BLaER1 (cell line): ENCODE data around the gene MYL9.
A peak's percentile ranks its signal among the peaks of the same experiment; 100 is the strongest.

Experiments used
- H3K27ac ChIP-seq: shearing (Covaris generic); formaldehyde crosslinking; 2 replicates; pipeline ENCODE4 v1.8.1; 2022
- H3K27me3 ChIP-seq: shearing (Covaris generic); formaldehyde crosslinking; 2 replicates; pipeline ENCODE4 v1.8.1; 2022
- H3K36me3 ChIP-seq: shearing (Covaris generic); formaldehyde crosslinking; 2 replicates; pipeline ENCODE4 v1.8.1; 2022
- H3K4me1 ChIP-seq: shearing (Covaris generic); formaldehyde crosslinking; 2 replicates; pipeline ENCODE4 v1.8.1; 2022
- H3K4me2 ChIP-seq: shearing (Covaris generic); formaldehyde crosslinking; 2 replicates; pipeline ENCODE4 v1.8.1; 2022
- H3K4me3 ChIP-seq: shearing (Covaris generic); formaldehyde crosslinking; 2 replicates; pipeline ENCODE4 v1.8.1; 2022
- H3K9ac ChIP-seq: shearing (Covaris generic); formaldehyde crosslinking; 2 replicates; pipeline ENCODE4 v1.8.1; 2022
- H3K9me3 ChIP-seq: shearing (Covaris generic); formaldehyde crosslinking; 2 replicates; pipeline ENCODE4 v1.8.1; 2022
- H4K20me1 ChIP-seq: shearing (Covaris generic); formaldehyde crosslinking; 2 replicates; pipeline ENCODE4 v1.8.1; 2022
- Cebpa-rat ChIP-seq: shearing (Covaris generic); IDR thresholded peaks from 2 replicates; pipeline ENCODE4 v1.8.1; 2022

The MYL9 gene

DNA sequence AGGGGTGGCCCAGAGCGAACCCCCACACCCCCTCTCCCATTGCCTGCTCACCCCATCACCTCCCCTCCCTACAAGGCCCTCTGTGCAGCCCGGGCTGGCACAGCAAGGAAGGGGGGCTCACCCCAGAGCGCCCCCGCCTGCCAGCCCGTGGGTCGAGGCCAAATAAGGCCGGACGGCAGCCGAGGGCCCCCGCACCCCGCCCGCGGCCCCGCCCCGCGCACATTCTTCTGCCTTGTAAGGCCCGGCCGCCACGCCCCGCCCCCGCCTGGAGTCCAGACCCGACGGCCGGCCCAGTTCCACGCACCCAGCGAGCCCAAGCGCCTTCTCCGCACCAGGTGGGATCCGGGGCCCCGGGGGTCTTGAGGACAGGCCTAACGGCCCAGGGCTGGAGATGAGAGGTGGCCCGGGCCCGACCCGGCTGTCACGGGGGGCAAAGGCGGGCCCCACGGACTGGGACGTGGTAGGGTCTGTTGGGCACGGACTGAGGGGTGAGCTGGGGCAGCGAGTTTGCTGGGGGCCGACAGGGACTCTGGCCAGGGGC, at the start of gene MYL9:
MYL9 (plus strand) TSS at position 293 of the 541 bp plus-strand sequence. CDS start 3,366 bp downstream, outside the sequence.
- Histone ChIP-seq H3K9ac (no peak within 1 kb of the TSS), H3K27ac (no peak within 1 kb of the TSS), H3K27me3 (peaks cover 8% of the 10 kb centered on the region; the same call in 1 of the 2 replicates), H3K4me2 (0 out of 2 replicates have a peak within 1 kb of the TSS, but pooled peaks have one; percentile 3), H3K36me3 (no peaks in the 10 kb centered on the region), H4K20me1 (no peaks in the 10 kb centered on the region), H3K4me3 (no peak within 1 kb of the TSS), H3K4me1 (peaks cover 16% of the 10 kb centered on the region), H3K9me3 (no peaks in the 10 kb centered on the region)
- no peak for TF ChIP-seq Cebpa-rat

- TF ChIP-seq Cebpa-rat: no peak
- peak overlapping the region; percentile 12 for H3K9ac ChIP-seq
- H3K27ac ChIP-seq: peak overlapping the region; percentile 48
- no peaks in the 10 kb centered on the region for H3K9me3 ChIP-seq
- H3K4me3 ChIP-seq: no peak overlapping the region
- H3K27me3 ChIP-seq: no peaks in the 10 kb centered on the region
- peaks cover 49% of the 10 kb centered on the region for H3K4me1 ChIP-seq
- peak overlapping the region; percentile 67 for H3K4me2 ChIP-seq
- peaks cover 63% of the 10 kb centered on the region for H3K36me3 ChIP-seq
- peaks cover 100% of the 10 kb centered on the region for H4K20me1 ChIP-seq
Observed at GRCh38 chr20:36491901-36492617, 49.3 kb upstream of the MYL9 start.

- Histone ChIP-seq H3K9me3 (no peaks in the 10 kb centered on the region), H3K4me2 (no peak overlapping the region), H3K27me3 (no peaks in the 10 kb centered on the region), H3K36me3 (peaks cover 67% of the 10 kb centered on the region), H4K20me1 (peaks cover 100% of the 10 kb centered on the region), H3K9ac (peak overlapping the region; percentile 1; the same call in 1 of the 2 replicates), H3K4me1 (peaks cover 52% of the 10 kb centered on the region), H3K4me3 (no peak overlapping the region), H3K27ac (no peak overlapping the region)
- TF ChIP-seq Cebpa-rat: no peak
Observed at GRCh38 chr20:36493051-36493800, 48.1 kb upstream of the MYL9 start.

DNA sequence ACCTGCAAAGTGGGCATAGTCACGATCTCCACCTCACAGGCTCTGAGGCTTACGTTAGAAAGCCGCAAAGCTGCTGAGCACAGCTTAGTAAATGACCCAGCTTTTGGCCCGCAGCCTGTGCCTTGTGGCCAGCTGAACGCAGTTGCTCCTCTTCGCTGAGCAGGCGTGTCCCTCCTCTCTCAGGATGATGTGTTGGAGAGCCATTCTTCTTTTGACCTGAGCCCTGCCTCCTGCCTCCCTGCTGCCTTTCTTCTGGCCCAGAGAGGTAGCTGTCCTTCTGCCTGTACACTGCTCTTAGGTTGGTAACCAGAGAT, 47.6 kb upstream of the MYL9 start:
- Histone ChIP-seq H3K27me3 (no peaks in the 10 kb centered on the region), H4K20me1 (peaks cover 100% of the 10 kb centered on the region), H3K9me3 (no peaks in the 10 kb centered on the region), H3K4me1 (peaks cover 52% of the 10 kb centered on the region), H3K4me2 (no peak overlapping the region), H3K4me3 (no peak overlapping the region), H3K36me3 (peaks cover 67% of the 10 kb centered on the region), H3K9ac (peak overlapping the region; percentile 1; the same call in 1 of the 2 replicates), H3K27ac (no peak overlapping the region)
- no peak for TF ChIP-seq Cebpa-rat

DNA sequence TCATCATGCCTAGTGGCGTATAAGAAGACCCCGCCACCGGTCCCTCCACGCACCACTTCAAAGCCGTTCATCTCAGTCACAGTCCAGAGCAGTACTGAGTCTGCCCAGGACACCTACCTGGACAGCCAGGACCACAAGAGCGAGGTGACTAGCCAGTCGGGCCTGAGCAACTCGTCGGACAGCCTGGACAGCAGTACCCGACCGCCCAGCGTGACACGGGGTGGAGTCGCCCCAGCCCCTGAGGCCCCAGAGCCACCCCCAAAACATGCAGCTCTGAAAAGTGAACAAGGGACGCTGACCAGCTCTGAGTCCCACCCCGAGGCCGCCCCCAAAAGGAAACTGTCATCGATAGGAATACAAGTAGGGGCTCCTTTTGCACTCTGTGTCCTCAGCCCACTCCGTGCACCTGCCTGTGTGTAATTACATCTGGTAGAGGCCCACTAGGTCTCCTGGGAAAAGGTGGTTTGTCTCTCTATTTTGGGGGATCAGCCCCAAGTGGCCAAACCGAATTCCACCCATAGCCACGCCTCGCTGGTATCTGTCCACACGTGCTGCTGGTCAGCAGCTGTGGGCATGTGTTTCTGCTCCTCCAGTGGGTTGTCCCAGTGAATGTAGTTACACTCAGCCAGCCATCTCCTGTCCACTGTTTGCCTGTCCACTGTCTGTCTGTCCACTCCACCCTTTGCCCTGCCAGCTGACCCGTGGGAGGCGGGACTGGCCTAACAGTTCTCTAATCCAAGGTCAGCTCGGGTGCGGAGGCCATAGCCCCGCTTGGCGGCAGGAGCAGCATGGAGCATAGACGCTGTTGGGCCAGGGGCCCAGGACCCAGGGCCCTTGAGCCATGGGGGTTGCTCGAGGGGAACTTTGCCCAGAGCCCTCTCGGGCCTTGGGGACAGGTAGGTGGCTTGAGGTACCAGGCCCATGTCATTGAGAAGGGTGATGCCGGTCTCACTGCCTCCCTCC, 44.3 kb upstream of the MYL9 start:
- no peak overlapping the region for H3K4me3 ChIP-seq
- H3K4me1 ChIP-seq: peaks cover 22% of the 10 kb centered on the region
- H3K27me3 ChIP-seq: no peaks in the 10 kb centered on the region
- H4K20me1 ChIP-seq: peaks cover 79% of the 10 kb centered on the region
- H3K4me2 ChIP-seq: 0 out of 2 replicates have a peak overlapping the region, but pooled peaks have one; percentile 14
- H3K9me3 ChIP-seq: no peaks in the 10 kb centered on the region
- TF ChIP-seq Cebpa-rat: no peak
- H3K27ac ChIP-seq: peak overlapping the region; percentile 51
- H3K9ac ChIP-seq: no peak overlapping the region
- peaks cover 82% of the 10 kb centered on the region for H3K36me3 ChIP-seq

DNA sequence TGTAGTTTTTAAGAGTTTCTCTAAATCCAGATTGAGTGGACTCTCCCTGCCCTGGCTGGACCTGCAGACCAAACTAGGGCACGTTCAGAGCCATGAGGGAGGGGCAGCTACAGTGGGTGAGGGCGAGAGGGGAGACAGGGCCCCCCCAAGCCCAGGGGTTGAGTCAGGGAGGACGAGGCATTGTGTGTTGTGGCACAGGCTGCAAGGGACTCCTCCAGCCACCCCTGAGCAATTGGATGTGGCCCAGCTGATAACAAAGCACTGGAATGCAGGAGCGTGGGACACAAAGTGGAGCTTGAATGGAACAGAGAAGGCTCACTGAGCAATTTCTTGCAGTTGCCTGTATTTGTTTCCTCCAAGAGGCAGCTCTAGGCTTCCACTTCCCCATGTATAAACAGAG, 43.5 kb upstream of the MYL9 start:
- TF ChIP-seq Cebpa-rat: no peak
- Histone ChIP-seq H3K4me1 (peaks cover 14% of the 10 kb centered on the region), H3K27ac (peak overlapping the region; percentile 51), H3K9me3 (no peaks in the 10 kb centered on the region), H3K9ac (no peak overlapping the region), H3K36me3 (peaks cover 86% of the 10 kb centered on the region), H4K20me1 (peaks cover 71% of the 10 kb centered on the region), H3K4me2 (no peak overlapping the region), H3K4me3 (no peak overlapping the region), H3K27me3 (no peaks in the 10 kb centered on the region)

- H3K4me1 ChIP-seq: peaks cover 14% of the 10 kb centered on the region
- no peak overlapping the region for H3K4me2 ChIP-seq
- H3K4me3 ChIP-seq: no peak overlapping the region
- no peak overlapping the region for H3K27ac ChIP-seq
- peaks cover 63% of the 10 kb centered on the region for H4K20me1 ChIP-seq
- H3K36me3 ChIP-seq: peaks cover 91% of the 10 kb centered on the region
- no peaks in the 10 kb centered on the region for H3K27me3 ChIP-seq
- no peaks in the 10 kb centered on the region for H3K9me3 ChIP-seq
- no peak for TF ChIP-seq Cebpa-rat
- no peak overlapping the region for H3K9ac ChIP-seq
Observed at GRCh38 chr20:36498386-36499179, 42.7 kb upstream of the MYL9 start.

DNA sequence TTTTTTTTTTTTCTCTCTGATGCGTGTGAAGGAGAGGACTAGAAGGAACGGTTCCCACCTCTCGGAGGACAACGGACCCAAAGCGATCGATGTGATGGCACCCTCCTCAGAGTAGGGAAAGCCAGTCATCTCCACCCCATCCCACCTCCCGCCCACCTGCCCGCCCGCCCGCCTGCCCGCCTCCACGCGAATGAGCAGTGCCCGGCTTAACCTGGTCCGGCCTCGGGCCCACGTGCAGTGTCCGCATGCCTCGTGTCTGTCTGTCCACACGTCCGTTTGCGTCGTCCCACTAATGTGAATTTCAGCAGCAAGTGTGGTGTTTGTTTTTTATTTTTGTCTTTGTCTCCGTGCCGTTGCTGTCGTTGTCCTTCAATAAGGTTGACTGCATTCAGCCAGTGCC, 42.1 kb upstream of the MYL9 start:
- H3K4me2 ChIP-seq: no peak overlapping the region
- H3K4me1 ChIP-seq: peaks cover 14% of the 10 kb centered on the region
- H3K36me3 ChIP-seq: peaks cover 90% of the 10 kb centered on the region
- H3K27ac ChIP-seq: no peak overlapping the region
- peaks cover 59% of the 10 kb centered on the region for H4K20me1 ChIP-seq
- H3K9ac ChIP-seq: no peak overlapping the region
- no peak for TF ChIP-seq Cebpa-rat
- H3K27me3 ChIP-seq: no peaks in the 10 kb centered on the region
- H3K4me3 ChIP-seq: no peak overlapping the region
- no peaks in the 10 kb centered on the region for H3K9me3 ChIP-seq
